Measurements from ENCODE around the gene ZNF664. TPM values are rescaled to one million over a fixed set of nuclear protein-coding genes. Genes with fewer than 3 reads are reported as not detected.

ZNF664 gene
- total RNA-seq, 4 donors from 2014 or later: 53.7 to 78.0 (median 73.3) TPM

DNA sequence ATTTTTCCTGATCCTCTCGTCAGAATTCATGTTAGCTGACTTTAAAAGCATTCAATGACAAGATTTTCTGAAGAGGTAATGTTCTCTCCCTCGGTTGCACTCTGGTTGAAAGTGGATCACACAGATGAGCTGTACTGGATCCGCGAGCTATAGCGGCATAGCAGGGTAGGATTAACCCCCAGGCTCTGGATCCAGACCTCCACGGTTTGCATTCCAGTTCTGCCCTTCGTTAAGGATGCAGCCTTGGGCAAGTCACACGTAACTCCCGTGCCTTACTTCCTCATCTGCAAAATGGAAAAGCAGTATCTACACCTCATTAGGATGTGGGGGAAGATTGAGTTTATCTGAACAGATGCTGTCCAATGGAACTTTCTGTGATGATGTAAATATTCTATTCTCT is 14.1 kb upstream of the ZNF664 start:
- WGBS, 2 donors: 77 to 85% methylated on average over 9 of the region's 9 CpGs

DNA sequence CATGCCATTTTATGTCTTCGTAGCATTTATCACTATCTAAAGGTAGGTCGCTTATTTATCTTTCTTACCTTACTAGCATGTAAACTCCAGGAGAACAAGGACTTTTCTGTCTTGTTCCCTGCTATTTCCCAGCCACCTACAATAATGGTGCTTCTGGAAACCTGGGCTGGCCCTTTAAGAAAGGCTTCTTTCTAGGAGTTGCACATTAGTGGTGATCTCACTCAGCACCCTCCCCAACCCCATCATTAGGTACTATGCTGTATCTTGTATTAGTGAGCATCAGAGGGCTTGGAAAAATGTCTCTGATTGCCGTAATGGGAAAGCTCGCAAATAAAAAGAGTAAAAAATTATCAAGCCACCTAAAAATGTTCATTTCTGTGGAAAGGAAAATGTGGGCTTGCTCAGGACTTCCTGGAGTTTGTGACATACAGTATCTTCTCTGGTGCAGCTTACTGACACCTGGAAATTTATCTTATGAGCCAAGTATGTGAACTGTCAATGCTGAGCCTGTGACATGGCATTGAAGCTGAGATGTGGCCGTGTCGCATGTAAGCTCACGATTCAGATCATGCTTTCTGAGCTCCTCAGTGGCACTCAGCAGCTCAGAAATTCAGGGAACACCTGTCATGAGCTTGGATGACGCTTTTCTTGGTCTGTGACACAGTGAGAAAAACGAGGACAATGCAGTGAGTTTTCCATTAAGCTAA is 12.8 kb upstream of the ZNF664 start:
- TF ChIP-seq, protein P1, sequence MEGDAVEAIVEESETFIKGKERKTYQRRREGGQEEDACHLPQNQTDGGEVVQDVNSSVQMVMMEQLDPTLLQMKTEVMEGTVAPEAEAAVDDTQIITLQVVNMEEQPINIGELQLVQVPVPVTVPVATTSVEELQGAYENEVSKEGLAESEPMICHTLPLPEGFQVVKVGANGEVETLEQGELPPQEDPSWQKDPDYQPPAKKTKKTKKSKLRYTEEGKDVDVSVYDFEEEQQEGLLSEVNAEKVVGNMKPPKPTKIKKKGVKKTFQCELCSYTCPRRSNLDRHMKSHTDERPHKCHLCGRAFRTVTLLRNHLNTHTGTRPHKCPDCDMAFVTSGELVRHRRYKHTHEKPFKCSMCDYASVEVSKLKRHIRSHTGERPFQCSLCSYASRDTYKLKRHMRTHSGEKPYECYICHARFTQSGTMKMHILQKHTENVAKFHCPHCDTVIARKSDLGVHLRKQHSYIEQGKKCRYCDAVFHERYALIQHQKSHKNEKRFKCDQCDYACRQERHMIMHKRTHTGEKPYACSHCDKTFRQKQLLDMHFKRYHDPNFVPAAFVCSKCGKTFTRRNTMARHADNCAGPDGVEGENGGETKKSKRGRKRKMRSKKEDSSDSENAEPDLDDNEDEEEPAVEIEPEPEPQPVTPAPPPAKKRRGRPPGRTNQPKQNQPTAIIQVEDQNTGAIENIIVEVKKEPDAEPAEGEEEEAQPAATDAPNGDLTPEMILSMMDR (IDR thresholded peaks at IDR 0.05): no peak
- TF ChIP-seq EP300 (IDR thresholded peaks at IDR 0.05): no peak
- Histone ChIP-seq H3K9me3 (no peaks in the 10 kb centered on the region), H3K36me3 (peaks cover 0 to 5% (median 0%) of the 10 kb centered on the region in 3 donors), H3K4me1 (no peaks in the 10 kb centered on the region), H3K27me3 (no peaks in the 10 kb centered on the region), H3K4me3 (no peak overlapping the region), H3K27ac (no peak overlapping the region)
- WGBS, 2 donors: 90 to 91% methylated on average over 9 of the region's 9 CpGs
- no peak for DNase-seq (ENCODE audit: low spot score in 2 of 2)

More for the DNA sequence above, 14.1 kb upstream of the ZNF664 start:
- Histone ChIP-seq H3K4me3 (no peak overlapping the region), H3K4me1 (no peaks in the 10 kb centered on the region), H3K9me3 (no peaks in the 10 kb centered on the region), H3K27ac (no peak overlapping the region), H3K27me3 (no peaks in the 10 kb centered on the region), H3K36me3 (peaks cover 0 to 9% (median 0%) of the 10 kb centered on the region in 3 donors)
- TF ChIP-seq, protein P1 (IDR thresholded peaks at IDR 0.05): no peak
- no peak for TF ChIP-seq POLR2A (IDR thresholded peaks at IDR 0.05)
- TF ChIP-seq EP300 (IDR thresholded peaks at IDR 0.05): no peak
- DNase-seq (ENCODE audit: low spot score in 2 of 2): no peak

DNA sequence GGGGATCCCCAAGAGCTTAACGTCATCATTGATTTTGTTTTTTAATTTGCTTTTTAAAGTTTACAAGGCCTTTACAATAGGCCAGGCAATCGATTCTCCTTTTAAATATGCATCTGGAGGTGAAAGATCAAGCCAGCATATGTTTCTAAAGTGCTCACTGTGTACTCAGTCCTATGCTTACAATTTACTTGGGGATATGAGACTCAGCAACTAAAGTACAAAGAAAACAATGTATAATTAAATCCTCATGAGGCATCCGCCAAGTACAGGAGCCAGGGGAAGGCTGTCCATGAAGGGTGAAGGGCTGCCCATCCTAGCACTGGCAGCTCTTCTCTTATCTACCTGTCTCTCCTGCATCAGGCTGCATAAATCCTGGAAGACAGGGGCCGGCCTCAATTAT is 12.2 kb upstream of the ZNF664 start:
- Histone ChIP-seq H3K4me3 (no peak overlapping the region), H3K27ac (no peak overlapping the region), H3K27me3 (no peaks in the 10 kb centered on the region), H3K36me3 (peaks cover 0 to 5% (median 0%) of the 10 kb centered on the region in 3 donors), H3K4me1 (no peaks in the 10 kb centered on the region), H3K9me3 (no peaks in the 10 kb centered on the region)
- no peak for DNase-seq (ENCODE audit: low spot score in 2 of 2)
- WGBS, 2 donors: 75 to 78% methylated on average over 4 of the region's 4 CpGs
- TF ChIP-seq POLR2A (IDR thresholded peaks at IDR 0.05) (no peak), EP300 (IDR thresholded peaks at IDR 0.05) (no peak)
- TF ChIP-seq, protein P1 (IDR thresholded peaks at IDR 0.05): no peak

DNA sequence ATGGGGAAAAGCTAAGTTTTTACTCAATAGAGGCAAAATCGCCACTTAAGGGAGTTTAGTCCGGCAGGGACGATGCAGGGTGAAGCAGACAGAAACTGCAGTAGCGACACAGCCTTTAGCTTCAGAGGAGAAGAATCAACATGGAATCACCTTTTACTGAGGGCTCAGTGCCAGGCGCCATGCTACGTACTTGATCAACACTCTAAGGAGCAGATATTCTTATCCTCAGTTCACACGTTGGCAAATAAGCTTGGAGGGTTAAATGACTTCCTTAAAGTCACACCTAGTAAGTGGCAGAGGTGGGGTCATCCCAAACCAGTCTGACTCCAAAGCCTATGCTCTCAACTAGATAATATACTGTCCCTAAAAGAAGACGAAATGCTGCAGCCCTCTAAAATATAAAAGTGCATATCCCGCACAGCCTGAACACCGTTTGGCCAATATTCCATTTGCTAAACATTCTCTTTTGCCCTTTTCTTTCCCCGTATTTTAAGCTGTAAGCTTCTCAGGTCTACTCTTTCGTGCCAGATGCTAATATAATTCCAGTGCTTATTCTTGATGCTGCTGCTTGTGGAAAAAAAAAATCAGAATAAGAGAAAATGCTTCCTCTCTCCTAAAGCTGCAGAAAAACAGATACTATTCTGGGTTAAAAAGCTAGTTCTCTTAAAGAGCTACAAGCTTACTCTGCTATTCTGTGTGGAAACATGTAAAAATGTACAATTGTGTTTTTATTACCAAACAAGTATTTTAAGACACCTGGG is 11.2 kb upstream of the ZNF664 start:
- TF ChIP-seq POLR2A (IDR thresholded peaks at IDR 0.05): no peak
- TF ChIP-seq, protein P1 (IDR thresholded peaks at IDR 0.05): no peak
- Histone ChIP-seq H3K4me3 (no peak overlapping the region), H3K9me3 (no peaks in the 10 kb centered on the region), H3K27me3 (no peaks in the 10 kb centered on the region), H3K4me1 (no peaks in the 10 kb centered on the region), H3K36me3 (peaks cover 0 to 5% (median 0%) of the 10 kb centered on the region in 3 donors), H3K27ac (no peak overlapping the region)
- 84 to 86% methylated on average over 12 of the region's 12 CpGs for WGBS, 2 donors
- DNase-seq (ENCODE audit: low spot score in 2 of 2): no peak

DNA sequence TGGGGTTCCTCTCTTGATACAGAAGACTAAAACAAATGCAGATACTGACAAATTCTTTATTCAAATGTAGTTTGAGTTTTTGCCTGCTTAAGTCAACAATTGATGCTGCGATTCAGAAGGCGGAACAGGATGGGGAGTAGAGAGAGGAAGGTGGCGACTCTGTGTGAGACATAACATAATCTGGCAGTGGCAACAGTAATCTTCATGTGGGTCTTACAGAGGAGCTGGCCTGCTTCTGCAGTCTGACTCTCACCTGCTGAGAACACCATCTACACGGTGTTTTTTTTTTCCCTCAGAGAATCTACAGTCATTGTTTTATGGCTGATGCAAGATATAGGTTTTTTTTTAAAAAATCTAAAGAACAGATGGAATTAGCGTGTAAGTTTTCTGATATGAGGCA is 10.5 kb upstream of the ZNF664 start:
- Histone ChIP-seq H3K4me1 (no peaks in the 10 kb centered on the region), H3K4me3 (no peak overlapping the region), H3K27me3 (no peaks in the 10 kb centered on the region), H3K9me3 (no peaks in the 10 kb centered on the region), H3K36me3 (peaks cover 0 to 5% (median 0%) of the 10 kb centered on the region in 3 donors), H3K27ac (no peak overlapping the region)
- TF ChIP-seq, protein P1 (IDR thresholded peaks at IDR 0.05): no peak
- TF ChIP-seq EP300 (IDR thresholded peaks at IDR 0.05): no peak
- TF ChIP-seq POLR2A (IDR thresholded peaks at IDR 0.05): no peak
- 75 to 79% methylated on average over 5 of the region's 5 CpGs for WGBS, 2 donors
- no peak for DNase-seq (ENCODE audit: low spot score in 2 of 2)

Data from tibial nerve (tissue), 4 donors.